ENCODE data around the gene CREB3L4.
A peak's percentile ranks its signal among the peaks of the same experiment; 100 is the strongest.
"Not testable (repeated sequence)": the region's sequence is repeated elsewhere in the genome, so short reads cannot be mapped to it uniquely, and the experiment has no call there.

CREB3L4 gene

GRCh38 chr1:153987621-153988020, 19.9 kb downstream of the CREB3L4 start:
- DNase-seq: no peak

GRCh38 chr1:153990468-153991150, 22.9 kb downstream of the CREB3L4 start, which contains the start of gene RPS27:
Gene RPS27, plus strand, starts transcription at chr1:153990762. Its CDS starts 35 bp downstream, at chr1:153990797.
- peak; percentile 85 for DNase-seq

GRCh38 chr1:153991151-153991630, 23.5 kb downstream of the CREB3L4 start:
- no peak for DNase-seq

GRCh38 chr1:153991806-153992205, 24.1 kb downstream of the CREB3L4 start:
- DNase-seq: no peak

GRCh38 chr1:153995202-153995601, 27.5 kb downstream of the CREB3L4 start:
- DNase-seq: no peak

GRCh38 chr1:153995640-153996039, 27.9 kb downstream of the CREB3L4 start:
- no peak for DNase-seq

- DNase-seq: not testable (repeated sequence)
Observed at GRCh38 chr1:153996882-153997281, 29.2 kb downstream of the CREB3L4 start.

- no peak for DNase-seq
Observed at GRCh38 chr1:154000420-154000819, 32.7 kb downstream of the CREB3L4 start.

GRCh38 chr1:154006136-154006535, 38.4 kb downstream of the CREB3L4 start:
- no peak for DNase-seq

GRCh38 chr1:154012129-154012528, 44.4 kb downstream of the CREB3L4 start:
- no peak for DNase-seq

GRCh38 chr1:154012543-154012942, 44.8 kb downstream of the CREB3L4 start:
- DNase-seq: not testable (repeated sequence)

- no peak for DNase-seq
Observed at GRCh38 chr1:154014154-154014907, 46.6 kb downstream of the CREB3L4 start.

- no peak for DNase-seq
Observed at GRCh38 chr1:154019269-154019668, 51.6 kb downstream of the CREB3L4 start.

- DNase-seq: no peak
Observed at GRCh38 chr1:154019940-154020339, 52.2 kb downstream of the CREB3L4 start.

Measured in stimulated activated CD8-positive, alpha-beta memory T cell treated with anti-CD3 and anti-CD28 coated beads, Interleukin-4, amount 100 ng/mL, for 48 hours (primary cell).